Neural progenitor cell (in vitro differentiated cells): ENCODE results near the gene TRANK1.

Source experiments
- EZH2 ChIP-seq: fragments of 200-600 bp; sonication (generic); IDR thresholded peaks from 2 replicates; pipeline ENCODE4 v1.6.1; 2017; ENCODE audit warnings: antibody characterized with exemption, mild to moderate bottlenecking, moderate library complexity
- EZH2phosphoT487 ChIP-seq: fragments of 200-600 bp; sonication (generic); IDR thresholded peaks from 2 replicates; pipeline ENCODE4 v1.6.1; 2017; ENCODE audit warnings: antibody characterized with exemption
- TF ChIP-seq, protein P1 (sequence below): fragments of 200-600 bp; sonication (generic); IDR thresholded peaks from 2 replicates; pipeline ENCODE4 v1.5.1; 2017; ENCODE audit warnings: antibody characterized with exemption, mild to moderate bottlenecking

DNA sequence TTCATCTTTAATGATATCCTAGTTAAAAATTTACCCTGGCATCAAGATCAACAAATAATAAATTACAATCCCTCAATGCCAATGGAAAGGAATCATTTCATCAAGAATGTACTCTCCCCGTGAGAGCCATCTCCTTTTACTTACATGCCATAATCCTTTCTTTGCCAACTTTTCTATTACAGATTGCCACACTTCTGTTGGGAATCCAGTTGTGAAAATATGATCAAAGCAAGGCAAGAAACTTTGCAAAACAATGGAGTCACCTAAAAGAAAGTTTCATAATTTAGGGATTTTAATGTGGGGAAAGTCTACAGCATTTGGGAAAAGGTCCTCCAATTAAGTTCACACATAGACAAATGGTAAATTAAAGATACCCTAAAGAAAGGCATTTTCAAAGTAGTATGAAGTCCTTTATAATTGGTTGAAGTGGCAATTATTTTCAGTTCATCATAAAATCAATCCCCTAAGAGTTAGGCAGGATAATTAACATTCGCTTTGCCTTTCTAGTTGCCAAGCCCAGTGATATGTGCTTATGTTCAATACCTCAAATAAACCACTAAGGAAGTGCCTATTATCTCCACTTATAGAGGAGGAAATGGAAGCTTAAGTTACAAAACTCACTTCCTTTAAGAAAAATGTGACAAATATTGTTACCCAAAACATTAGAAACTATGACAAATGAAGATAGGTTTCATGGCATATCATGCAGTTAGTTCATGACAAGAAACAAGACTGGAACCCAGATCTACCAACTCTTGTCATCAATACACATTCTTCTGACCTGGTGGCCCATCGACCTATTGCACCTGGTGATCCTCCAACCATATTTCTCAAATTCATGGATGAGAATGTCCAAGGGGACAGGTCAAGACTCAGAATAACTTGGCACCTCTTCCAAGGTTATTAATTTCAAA is 49.1 kb downstream of the TRANK1 start:
- TF ChIP-seq, protein P1, sequence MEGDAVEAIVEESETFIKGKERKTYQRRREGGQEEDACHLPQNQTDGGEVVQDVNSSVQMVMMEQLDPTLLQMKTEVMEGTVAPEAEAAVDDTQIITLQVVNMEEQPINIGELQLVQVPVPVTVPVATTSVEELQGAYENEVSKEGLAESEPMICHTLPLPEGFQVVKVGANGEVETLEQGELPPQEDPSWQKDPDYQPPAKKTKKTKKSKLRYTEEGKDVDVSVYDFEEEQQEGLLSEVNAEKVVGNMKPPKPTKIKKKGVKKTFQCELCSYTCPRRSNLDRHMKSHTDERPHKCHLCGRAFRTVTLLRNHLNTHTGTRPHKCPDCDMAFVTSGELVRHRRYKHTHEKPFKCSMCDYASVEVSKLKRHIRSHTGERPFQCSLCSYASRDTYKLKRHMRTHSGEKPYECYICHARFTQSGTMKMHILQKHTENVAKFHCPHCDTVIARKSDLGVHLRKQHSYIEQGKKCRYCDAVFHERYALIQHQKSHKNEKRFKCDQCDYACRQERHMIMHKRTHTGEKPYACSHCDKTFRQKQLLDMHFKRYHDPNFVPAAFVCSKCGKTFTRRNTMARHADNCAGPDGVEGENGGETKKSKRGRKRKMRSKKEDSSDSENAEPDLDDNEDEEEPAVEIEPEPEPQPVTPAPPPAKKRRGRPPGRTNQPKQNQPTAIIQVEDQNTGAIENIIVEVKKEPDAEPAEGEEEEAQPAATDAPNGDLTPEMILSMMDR, result no peak
- TF ChIP-seq EZH2 (no peak), EZH2phosphoT487 (no peak)
